ENCODE measurements around the gene NEAT1.

DNA sequence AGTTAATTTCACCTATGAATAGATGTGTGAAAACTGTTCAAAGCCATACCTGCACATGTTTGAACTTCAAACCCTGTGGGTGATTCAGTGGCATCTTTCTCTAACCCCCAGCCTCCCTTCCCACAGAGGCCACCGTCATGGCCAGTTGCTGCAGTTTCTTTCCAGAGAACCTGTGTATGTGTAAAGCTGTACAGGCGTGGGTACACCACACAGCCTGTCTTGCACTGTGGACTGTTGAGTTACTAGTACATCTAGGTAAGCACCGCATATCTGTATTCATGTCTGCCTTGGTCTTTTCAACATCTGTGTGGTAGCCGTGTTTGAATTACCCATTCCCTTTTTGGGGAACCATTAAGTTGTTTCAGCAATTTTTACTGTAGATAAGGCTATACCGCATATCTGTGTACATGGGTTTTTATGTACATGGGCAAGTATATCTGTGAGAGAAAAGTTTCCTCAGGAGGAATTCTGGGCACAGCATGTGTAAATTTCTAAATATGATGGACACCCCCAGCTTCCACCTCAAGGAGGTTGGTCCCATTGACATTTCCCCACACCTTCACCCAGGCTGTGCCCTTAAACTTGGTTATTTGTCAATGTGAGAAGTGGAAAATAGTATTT lies 13.9 kb downstream of the NEAT1 start:
- TF ChIP-seq, protein P1, sequence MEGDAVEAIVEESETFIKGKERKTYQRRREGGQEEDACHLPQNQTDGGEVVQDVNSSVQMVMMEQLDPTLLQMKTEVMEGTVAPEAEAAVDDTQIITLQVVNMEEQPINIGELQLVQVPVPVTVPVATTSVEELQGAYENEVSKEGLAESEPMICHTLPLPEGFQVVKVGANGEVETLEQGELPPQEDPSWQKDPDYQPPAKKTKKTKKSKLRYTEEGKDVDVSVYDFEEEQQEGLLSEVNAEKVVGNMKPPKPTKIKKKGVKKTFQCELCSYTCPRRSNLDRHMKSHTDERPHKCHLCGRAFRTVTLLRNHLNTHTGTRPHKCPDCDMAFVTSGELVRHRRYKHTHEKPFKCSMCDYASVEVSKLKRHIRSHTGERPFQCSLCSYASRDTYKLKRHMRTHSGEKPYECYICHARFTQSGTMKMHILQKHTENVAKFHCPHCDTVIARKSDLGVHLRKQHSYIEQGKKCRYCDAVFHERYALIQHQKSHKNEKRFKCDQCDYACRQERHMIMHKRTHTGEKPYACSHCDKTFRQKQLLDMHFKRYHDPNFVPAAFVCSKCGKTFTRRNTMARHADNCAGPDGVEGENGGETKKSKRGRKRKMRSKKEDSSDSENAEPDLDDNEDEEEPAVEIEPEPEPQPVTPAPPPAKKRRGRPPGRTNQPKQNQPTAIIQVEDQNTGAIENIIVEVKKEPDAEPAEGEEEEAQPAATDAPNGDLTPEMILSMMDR (IDR thresholded peaks at IDR 0.05; ENCODE audit: low read depth, low read length): no peak
- TF ChIP-seq POLR2A (IDR thresholded peaks at IDR 0.05; ENCODE audit: extremely low read depth, insufficient read length) (no peak), MYC (IDR thresholded peaks at IDR 0.05; ENCODE audit: low read depth, low read length) (no peak)

All from NB4 (cell line).